Neural cell (in vitro differentiated cells): ENCODE results near the gene SULT1A2. TPM values are rescaled to one million over a fixed set of nuclear protein-coding genes. Genes with fewer than 3 reads are reported as not detected.

Experiments
- H2AFZ ChIP-seq: fragments of 200-600, 300-800 bp; sonication (generic), shearing (Covaris generic); 2 replicates; pipeline ENCODE4 v1.6.0; 2014; ENCODE audit warnings: low read depth, mild to moderate bottlenecking, antibody characterized with exemption, low read length, moderate library complexity
- H3F3A ChIP-seq: fragments of 200-600 bp; shearing (Covaris generic); 2 replicates; pipeline ENCODE4 v1.6.1; 2016; ENCODE audit warnings: mild to moderate bottlenecking, moderate library complexity, mixed read lengths, antibody characterized with exemption, low read length; ENCODE audit not compliant: insufficient read depth, poor library complexity, severe bottlenecking
- H3K27ac ChIP-seq: fragments of 200-600, 300-800 bp; sonication (generic), shearing (Covaris generic); 2 replicates; pipeline ENCODE4 v1.5.1; 2014; ENCODE audit warnings: mild to moderate bottlenecking, low read length, moderate library complexity
- H3K27me3 ChIP-seq: fragments of 300-800, 200-600 bp; sonication (generic), shearing (Covaris generic); 2 replicates; pipeline ENCODE4 v1.6.0; 2014; ENCODE audit warnings: mild to moderate bottlenecking, low read depth, low read length, moderate library complexity; ENCODE audit not compliant: insufficient read depth
- H3K36me3 ChIP-seq: fragments of 300-800, 200-600 bp; sonication (generic), shearing (Covaris generic); 2 replicates; pipeline ENCODE4 v1.5.1; 2014; ENCODE audit warnings: mild to moderate bottlenecking, antibody characterized with exemption, low read length, moderate library complexity; ENCODE audit not compliant: insufficient read depth
- H3K4me2 ChIP-seq: fragments of 300-800, 200-600 bp; sonication (generic), shearing (Covaris generic); 2 replicates; pipeline ENCODE4 v1.6.0; 2014; ENCODE audit warnings: mild to moderate bottlenecking, low read length
- H3K4me3 ChIP-seq: fragments of 300-800, 200-600 bp; sonication (generic), shearing (Covaris generic); 2 replicates; pipeline ENCODE4 v1.5.1; 2014; ENCODE audit warnings: mild to moderate bottlenecking, low read length, moderate library complexity
- H3K79me2 ChIP-seq: fragments of 200-600 bp; shearing (Covaris generic); replicated peaks from 2 replicates; pipeline ENCODE4 v1.6.0; 2014; ENCODE audit warnings: mild to moderate bottlenecking, low read length, moderate library complexity; ENCODE audit not compliant: insufficient read depth
- H3K9ac ChIP-seq: fragments of 300-800, 200-600 bp; sonication (generic), shearing (Covaris generic); 2 replicates; pipeline ENCODE4 v1.6.1; 2016; ENCODE audit warnings: mild to moderate bottlenecking, low read length, mixed read lengths
- H3K9me2 ChIP-seq: fragments of 200-600 bp; shearing (Covaris generic); 2 replicates; pipeline ENCODE4 v1.6.1; 2016; ENCODE audit warnings: mild to moderate bottlenecking, low read length, mixed read lengths; ENCODE audit not compliant: insufficient read depth
- H3K9me3 ChIP-seq: fragments of 200-600, 300-800 bp; sonication (generic), shearing (Covaris generic); 2 replicates; pipeline ENCODE4 v1.6.1; 2016; ENCODE audit warnings: mild to moderate bottlenecking, mixed run types, low read length, moderate library complexity, mixed read lengths
- H4K20me1 ChIP-seq: fragments of 200-600 bp; shearing (Covaris generic); 2 replicates; pipeline ENCODE4 v1.6.1; 2016; ENCODE audit warnings: mild to moderate bottlenecking, mixed run types; ENCODE audit not compliant: insufficient read depth
- EP300 ChIP-seq: fragments of 450-650 bp; conservative IDR thresholded peaks from 2 replicates; pipeline ENCODE4 v1.6.1; 2014; ENCODE audit warnings: antibody characterized with exemption, mild to moderate bottlenecking, moderate library complexity; ENCODE audit not compliant: poor library complexity, severe bottlenecking
- EZH2 ChIP-seq: fragments of 200-600, 300-800 bp; shearing (Covaris generic), sonication (generic); IDR thresholded peaks from 2 replicates; pipeline ENCODE4 v1.6.1; 2014; ENCODE audit warnings: antibody characterized with exemption, low read length, borderline replicate concordance, mild to moderate bottlenecking; ENCODE audit not compliant: insufficient read depth, poor library complexity, severe bottlenecking
- MXI1 ChIP-seq: fragments of 450-650 bp; conservative IDR thresholded peaks from 2 replicates; pipeline ENCODE4 v1.6.1; 2014; ENCODE audit warnings: antibody characterized with exemption, mild to moderate bottlenecking; ENCODE audit not compliant: poor library complexity, severe bottlenecking
- POLR2AphosphoS5 ChIP-seq: IDR thresholded peaks from 2 replicates; pipeline ENCODE4 v1.6.1; 2012
- RAD21 ChIP-seq: fragments of 450-650 bp; conservative IDR thresholded peaks from 2 replicates; pipeline ENCODE4 v1.6.1; 2014; ENCODE audit warnings: antibody characterized with exemption, mild to moderate bottlenecking, moderate library complexity
- SMC3 ChIP-seq: fragments of 450-650 bp; conservative IDR thresholded peaks from 2 replicates; pipeline ENCODE4 v1.6.1; 2014; ENCODE audit warnings: antibody characterized with exemption, mild to moderate bottlenecking, moderate library complexity; ENCODE audit not compliant: poor library complexity
- TAF1 ChIP-seq: IDR thresholded peaks from 2 replicates; pipeline ENCODE4 v1.6.1; 2012; ENCODE audit warnings: low read depth
- polyA plus RNA-seq: library from polyadenylated mRNA; depleted of rRNA; stranded (reverse); fragments of >200 nt; gene quantifications from 2 replicates; pipeline ENCODE4 v1.2.3, GENCODE V29; 2014
- TF ChIP-seq, protein P1 (sequence below): fragments of 450-650 bp; IDR thresholded peaks from 2 replicates; pipeline ENCODE4 v1.5.1; 2014; ENCODE audit warnings: antibody characterized with exemption, mild to moderate bottlenecking, moderate library complexity; ENCODE audit not compliant: poor library complexity, severe bottlenecking
- TF ChIP-seq, protein P2 (sequence below): IDR thresholded peaks from 2 replicates; pipeline ENCODE4 v1.6.1; 2012; ENCODE audit warnings: borderline replicate concordance

SULT1A2 gene
- polyA plus RNA-seq, 1 donor from 2014 or later: not detected

DNA sequence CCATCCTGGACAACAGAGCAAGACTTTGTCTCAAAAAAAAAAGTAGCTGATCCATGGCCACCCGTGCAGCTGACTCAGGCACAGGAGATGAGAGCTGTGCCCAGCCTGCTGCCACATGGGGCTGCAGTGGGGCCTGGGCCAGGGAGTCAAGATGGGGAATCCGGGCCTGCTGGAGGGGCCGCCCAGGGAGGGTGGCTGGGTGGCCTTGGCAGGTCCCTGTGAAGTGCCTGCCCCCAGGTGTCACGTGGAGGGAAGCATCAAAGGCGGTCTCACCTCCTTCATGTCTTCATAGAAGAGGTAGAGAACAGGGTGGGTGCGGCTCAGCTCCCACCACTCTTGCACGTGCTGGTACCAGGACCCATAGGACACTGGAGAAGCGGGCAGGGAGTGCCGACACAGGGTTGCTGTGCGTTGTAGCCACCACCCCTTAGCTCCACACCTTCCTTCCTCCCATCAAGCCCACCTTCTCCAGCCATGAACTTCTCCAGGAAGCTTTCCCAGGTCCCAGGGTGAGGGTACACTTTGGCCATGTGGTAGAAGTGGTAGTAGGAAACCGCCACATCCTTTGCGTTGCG, 3.8 kb downstream of the SULT1A2 start:
- H3K9me2 ChIP-seq: no peaks in the 10 kb centered on the region
- no peak overlapping the region for H3K9ac ChIP-seq
- no peaks in the 10 kb centered on the region for H3K79me2 ChIP-seq
- no peaks in the 10 kb centered on the region for H3K9me3 ChIP-seq
- H3K4me2 ChIP-seq: no peak overlapping the region
- no peak overlapping the region for H2AFZ ChIP-seq
- no peaks in the 10 kb centered on the region for H3K36me3 ChIP-seq
- H3K4me3 ChIP-seq: no peak overlapping the region
- no peaks in the 10 kb centered on the region for H3K27me3 ChIP-seq
- H4K20me1 ChIP-seq: no peaks in the 10 kb centered on the region
- H3K27ac ChIP-seq: no peak overlapping the region
- H3F3A ChIP-seq: no peaks in the 10 kb centered on the region
- TF ChIP-seq POLR2AphosphoS5: no peak
- TF ChIP-seq, protein P1, sequence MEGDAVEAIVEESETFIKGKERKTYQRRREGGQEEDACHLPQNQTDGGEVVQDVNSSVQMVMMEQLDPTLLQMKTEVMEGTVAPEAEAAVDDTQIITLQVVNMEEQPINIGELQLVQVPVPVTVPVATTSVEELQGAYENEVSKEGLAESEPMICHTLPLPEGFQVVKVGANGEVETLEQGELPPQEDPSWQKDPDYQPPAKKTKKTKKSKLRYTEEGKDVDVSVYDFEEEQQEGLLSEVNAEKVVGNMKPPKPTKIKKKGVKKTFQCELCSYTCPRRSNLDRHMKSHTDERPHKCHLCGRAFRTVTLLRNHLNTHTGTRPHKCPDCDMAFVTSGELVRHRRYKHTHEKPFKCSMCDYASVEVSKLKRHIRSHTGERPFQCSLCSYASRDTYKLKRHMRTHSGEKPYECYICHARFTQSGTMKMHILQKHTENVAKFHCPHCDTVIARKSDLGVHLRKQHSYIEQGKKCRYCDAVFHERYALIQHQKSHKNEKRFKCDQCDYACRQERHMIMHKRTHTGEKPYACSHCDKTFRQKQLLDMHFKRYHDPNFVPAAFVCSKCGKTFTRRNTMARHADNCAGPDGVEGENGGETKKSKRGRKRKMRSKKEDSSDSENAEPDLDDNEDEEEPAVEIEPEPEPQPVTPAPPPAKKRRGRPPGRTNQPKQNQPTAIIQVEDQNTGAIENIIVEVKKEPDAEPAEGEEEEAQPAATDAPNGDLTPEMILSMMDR: no peak
- TF ChIP-seq TAF1: no peak
- TF ChIP-seq EP300: no peak
- TF ChIP-seq MXI1: no peak
- no peak for TF ChIP-seq EZH2
- TF ChIP-seq, protein P2, sequence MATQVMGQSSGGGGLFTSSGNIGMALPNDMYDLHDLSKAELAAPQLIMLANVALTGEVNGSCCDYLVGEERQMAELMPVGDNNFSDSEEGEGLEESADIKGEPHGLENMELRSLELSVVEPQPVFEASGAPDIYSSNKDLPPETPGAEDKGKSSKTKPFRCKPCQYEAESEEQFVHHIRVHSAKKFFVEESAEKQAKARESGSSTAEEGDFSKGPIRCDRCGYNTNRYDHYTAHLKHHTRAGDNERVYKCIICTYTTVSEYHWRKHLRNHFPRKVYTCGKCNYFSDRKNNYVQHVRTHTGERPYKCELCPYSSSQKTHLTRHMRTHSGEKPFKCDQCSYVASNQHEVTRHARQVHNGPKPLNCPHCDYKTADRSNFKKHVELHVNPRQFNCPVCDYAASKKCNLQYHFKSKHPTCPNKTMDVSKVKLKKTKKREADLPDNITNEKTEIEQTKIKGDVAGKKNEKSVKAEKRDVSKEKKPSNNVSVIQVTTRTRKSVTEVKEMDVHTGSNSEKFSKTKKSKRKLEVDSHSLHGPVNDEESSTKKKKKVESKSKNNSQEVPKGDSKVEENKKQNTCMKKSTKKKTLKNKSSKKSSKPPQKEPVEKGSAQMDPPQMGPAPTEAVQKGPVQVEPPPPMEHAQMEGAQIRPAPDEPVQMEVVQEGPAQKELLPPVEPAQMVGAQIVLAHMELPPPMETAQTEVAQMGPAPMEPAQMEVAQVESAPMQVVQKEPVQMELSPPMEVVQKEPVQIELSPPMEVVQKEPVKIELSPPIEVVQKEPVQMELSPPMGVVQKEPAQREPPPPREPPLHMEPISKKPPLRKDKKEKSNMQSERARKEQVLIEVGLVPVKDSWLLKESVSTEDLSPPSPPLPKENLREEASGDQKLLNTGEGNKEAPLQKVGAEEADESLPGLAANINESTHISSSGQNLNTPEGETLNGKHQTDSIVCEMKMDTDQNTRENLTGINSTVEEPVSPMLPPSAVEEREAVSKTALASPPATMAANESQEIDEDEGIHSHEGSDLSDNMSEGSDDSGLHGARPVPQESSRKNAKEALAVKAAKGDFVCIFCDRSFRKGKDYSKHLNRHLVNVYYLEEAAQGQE: no peak
- no peak for TF ChIP-seq RAD21
- no peak for TF ChIP-seq SMC3

DNA sequence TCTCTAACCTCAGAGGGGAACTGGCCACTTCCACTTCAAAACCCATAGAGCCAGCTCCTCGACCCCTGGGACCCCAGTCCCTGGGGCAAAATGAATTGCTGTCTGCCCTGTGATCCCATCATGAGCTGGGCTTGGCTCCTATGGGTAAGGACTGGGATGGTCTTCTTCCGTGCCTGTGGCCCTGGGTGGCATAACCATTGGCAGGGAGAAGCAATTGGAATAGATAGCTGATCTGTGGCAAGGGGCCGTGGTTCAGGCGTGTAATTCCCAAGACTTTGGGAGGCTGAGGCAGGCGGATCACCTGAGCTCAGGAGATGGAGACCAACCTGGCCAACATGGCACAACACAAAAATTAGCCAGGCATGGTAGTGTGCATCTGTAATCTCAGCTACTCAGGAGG, 4.3 kb downstream of the SULT1A2 start:
- Histone ChIP-seq H3K79me2 (no peaks in the 10 kb centered on the region), H3K27ac (no peak overlapping the region), H3K27me3 (no peaks in the 10 kb centered on the region), H3K36me3 (no peaks in the 10 kb centered on the region), H3K4me3 (no peak overlapping the region), H4K20me1 (no peaks in the 10 kb centered on the region), H2AFZ (no peak overlapping the region), H3K4me2 (no peak overlapping the region), H3F3A (no peaks in the 10 kb centered on the region), H3K9me3 (no peaks in the 10 kb centered on the region), H3K9ac (no peak overlapping the region), H3K9me2 (no peaks in the 10 kb centered on the region)
- TF ChIP-seq, protein P2: no peak
- TF ChIP-seq SMC3 (no peak), RAD21 (no peak), POLR2AphosphoS5 (no peak), EP300 (no peak), TAF1 (no peak), MXI1 (no peak), EZH2 (no peak)
- TF ChIP-seq, protein P1: no peak
